H9 (cell line): ENCODE results near the gene LIAS. TPM values are rescaled to one million over a fixed set of nuclear protein-coding genes. Genes with fewer than 3 reads are reported as not detected.

Source experiments
- DNase-seq: peaks from one replicate; pipeline ENCODE4 v3.0.0-alpha.2; 2017
- H2AFZ ChIP-seq: one replicate; pipeline ENCODE4 v1.6.1; 2013; ENCODE audit warnings: mild to moderate bottlenecking, low read length, control low read depth, moderate library complexity
- H2AK5ac ChIP-seq: 2 replicates; pipeline ENCODE4 v1.6.1; 2013; ENCODE audit warnings: low read length, control low read depth, mixed read lengths; ENCODE audit not compliant: insufficient read length
- H2BK120ac ChIP-seq: one replicate; pipeline ENCODE4 v1.6.1; 2013; ENCODE audit warnings: low read depth, mild to moderate bottlenecking, low read length, control low read depth, inconsistent platforms; ENCODE audit not compliant: poor library complexity, severe bottlenecking
- H2BK12ac ChIP-seq: 2 replicates; pipeline ENCODE4 v1.6.1; 2013; ENCODE audit warnings: low read length, control low read depth, mixed read lengths, low read depth; ENCODE audit not compliant: insufficient read length
- H2BK15ac ChIP-seq: 2 replicates; pipeline ENCODE4 v1.6.1; 2013; ENCODE audit warnings: low read depth, low read length, control low read depth
- H2BK20ac ChIP-seq: one replicate; pipeline ENCODE4 v1.6.1; 2013; ENCODE audit warnings: low read depth, mild to moderate bottlenecking, low read length, control low read depth, inconsistent platforms; ENCODE audit not compliant: poor library complexity, severe bottlenecking
- H2BK5ac ChIP-seq: 2 replicates; pipeline ENCODE4 v1.6.1; 2013; ENCODE audit warnings: low read length, control low read depth, mixed read lengths; ENCODE audit not compliant: insufficient read length
- H3K14ac ChIP-seq: 2 replicates; pipeline ENCODE4 v1.6.1; 2013; ENCODE audit warnings: low read length, control low read depth; ENCODE audit not compliant: insufficient read depth
- H3K18ac ChIP-seq: 2 replicates; pipeline ENCODE4 v1.6.1; 2013; ENCODE audit warnings: low read depth, mild to moderate bottlenecking, mixed read lengths, low read length, control low read depth; ENCODE audit not compliant: insufficient read length
- H3K23ac ChIP-seq: 2 replicates; pipeline ENCODE4 v1.6.1; 2013; ENCODE audit warnings: low read length, control low read depth, mixed read lengths, low read depth; ENCODE audit not compliant: insufficient read length
- H3K23me2 ChIP-seq: 2 replicates; pipeline ENCODE4 v1.6.1; 2013; ENCODE audit warnings: low read depth, mild to moderate bottlenecking, mixed read lengths, low read length, control low read depth; ENCODE audit not compliant: insufficient read length, poor library complexity, severe bottlenecking
- H3K27ac ChIP-seq: 2 replicates; pipeline ENCODE4 v1.5.1; 2013; ENCODE audit warnings: low read length, control low read depth, mixed read lengths, low read depth; ENCODE audit not compliant: insufficient read length
- H3K27me3 ChIP-seq: 2 replicates; pipeline ENCODE4 v1.6.1; 2013; ENCODE audit warnings: low read length, control low read depth, inconsistent platforms; ENCODE audit not compliant: insufficient read depth
- H3K4ac ChIP-seq: 2 replicates; pipeline ENCODE4 v1.6.1; 2013; ENCODE audit warnings: low read depth, mild to moderate bottlenecking, control low read depth, inconsistent platforms, low read length, moderate library complexity
- H3K4me1 ChIP-seq: 2 replicates; pipeline ENCODE4 v1.6.1; 2013; ENCODE audit warnings: low read length, control low read depth, inconsistent platforms; ENCODE audit not compliant: insufficient read depth
- H3K4me2 ChIP-seq: 2 replicates; pipeline ENCODE4 v1.6.1; 2013; ENCODE audit warnings: low read length, control low read depth, mixed read lengths; ENCODE audit not compliant: insufficient read length, insufficient read depth
- H3K56ac ChIP-seq: 2 replicates; pipeline ENCODE4 v1.6.1; 2013; ENCODE audit warnings: low read depth, mild to moderate bottlenecking, mixed read lengths, low read length, control low read depth; ENCODE audit not compliant: insufficient read length
- H3K79me1 ChIP-seq: 2 replicates; pipeline ENCODE4 v1.6.1; 2013; ENCODE audit warnings: low read depth, mild to moderate bottlenecking, moderate library complexity, low read length, control low read depth, inconsistent platforms; ENCODE audit not compliant: insufficient read depth, poor library complexity, severe bottlenecking
- H3K79me2 ChIP-seq: 2 replicates; pipeline ENCODE4 v1.6.1; 2013; ENCODE audit warnings: low read length, control low read depth, inconsistent platforms; ENCODE audit not compliant: insufficient read depth
- H3K9ac ChIP-seq: 2 replicates; pipeline ENCODE4 v1.6.1; 2013; ENCODE audit warnings: low read length, control low read depth, mixed read lengths; ENCODE audit not compliant: insufficient read length; ENCODE audit errors: extremely low read depth
- H3K9me3 ChIP-seq: one replicate; pipeline ENCODE4 v1.6.1; 2013; ENCODE audit warnings: low read depth, low read length, inconsistent platforms; ENCODE audit not compliant: control insufficient read depth
- H3T11ph ChIP-seq: one replicate; pipeline ENCODE4 v1.6.1; 2013; ENCODE audit warnings: mild to moderate bottlenecking, low read length, control low read depth, inconsistent platforms
- H4K20me1 ChIP-seq: one replicate; pipeline ENCODE4 v1.6.1; 2013; ENCODE audit not compliant: control insufficient read depth, insufficient read length, insufficient read depth
- H4K5ac ChIP-seq: 2 replicates; pipeline ENCODE4 v1.6.1; 2013; ENCODE audit warnings: low read depth, mild to moderate bottlenecking, mixed read lengths, low read length, control low read depth; ENCODE audit not compliant: insufficient read length
- H4K8ac ChIP-seq: replicated peaks from 2 replicates; pipeline ENCODE4 v1.6.1; 2013; ENCODE audit warnings: low read length, control low read depth, mixed read lengths, low read depth; ENCODE audit not compliant: insufficient read length
- H4K91ac ChIP-seq: 2 replicates; pipeline ENCODE4 v1.6.1; 2013; ENCODE audit warnings: low read depth, mild to moderate bottlenecking, moderate library complexity, mixed read lengths, low read length, control low read depth; ENCODE audit not compliant: insufficient read length
- H3K27ac Mint-ChIP-seq, 3 experiments: 2 replicates in 2 of 3; 3 replicates in 1 of 3; pipeline ENCODE4 v1.8.0; 2020 to 2021; ENCODE audit warnings: mixed read lengths in 3 of 3, mild to moderate bottlenecking in 1 of 3, moderate library complexity in 1 of 3
- H3K27me3 Mint-ChIP-seq: 2 replicates; pipeline ENCODE4 v1.8.0; 2021; ENCODE audit warnings: low read depth, mild to moderate bottlenecking, moderate library complexity, mixed read lengths
- H3K36me3 Mint-ChIP-seq, 3 experiments: 2 replicates in 2 of 3; 3 replicates in 1 of 3; pipeline ENCODE4 v1.8.0; 2020 to 2021; ENCODE audit warnings: low read depth in 3 of 3, mixed read lengths in 3 of 3; ENCODE audit not compliant: insufficient read depth in 1 of 3
- H3K4me1 Mint-ChIP-seq, 2 experiments: 2 replicates each; pipeline ENCODE4 v1.8.0; 2020; ENCODE audit warnings: mixed read lengths in 2 of 2
- H3K4me3 Mint-ChIP-seq, 2 experiments: 2 replicates in 1 of 2; 3 replicates in 1 of 2; pipeline ENCODE4 v1.8.0; 2020 to 2021; ENCODE audit warnings: mild to moderate bottlenecking in 2 of 2, mixed read lengths in 2 of 2, moderate library complexity in 1 of 2
- H3K9me3 Mint-ChIP-seq, 2 experiments: 2 replicates in 1 of 2; 3 replicates in 1 of 2; pipeline ENCODE4 v1.8.0; 2020; ENCODE audit warnings: mild to moderate bottlenecking in 2 of 2, mixed read lengths in 2 of 2, moderate library complexity in 1 of 2
- WGBS: extraction: QIAGEN DNeasy Blood & Tissue Kit; methylation state at CpG from one replicate; pipeline ENCODE4 v1.1.7; 2013; ENCODE audit warnings: missing lambda C conversion rate, low lambda C conversion rate, mixed read lengths; ENCODE audit not compliant: insufficient read length; ENCODE audit errors: extremely low coverage; 5-methylcytosine and 5-hydroxymethylcytosine counted together
- total RNA-seq: library from RNA; stranded (reverse); gene quantifications from 2 replicates; pipeline ENCODE4 v1.2.1, GENCODE V29; 2021
- TF ChIP-seq, protein P1 (sequence below): fragments of 200-600 bp; sonication (generic); conservative IDR thresholded peaks from 3 replicates; pipeline ENCODE4 v1.8.0; 2021; ENCODE audit warnings: antibody characterized with exemption, mild to moderate bottlenecking

LIAS gene
- total RNA-seq, 1 experiment from 2014 or later: 18.5 TPM

DNA sequence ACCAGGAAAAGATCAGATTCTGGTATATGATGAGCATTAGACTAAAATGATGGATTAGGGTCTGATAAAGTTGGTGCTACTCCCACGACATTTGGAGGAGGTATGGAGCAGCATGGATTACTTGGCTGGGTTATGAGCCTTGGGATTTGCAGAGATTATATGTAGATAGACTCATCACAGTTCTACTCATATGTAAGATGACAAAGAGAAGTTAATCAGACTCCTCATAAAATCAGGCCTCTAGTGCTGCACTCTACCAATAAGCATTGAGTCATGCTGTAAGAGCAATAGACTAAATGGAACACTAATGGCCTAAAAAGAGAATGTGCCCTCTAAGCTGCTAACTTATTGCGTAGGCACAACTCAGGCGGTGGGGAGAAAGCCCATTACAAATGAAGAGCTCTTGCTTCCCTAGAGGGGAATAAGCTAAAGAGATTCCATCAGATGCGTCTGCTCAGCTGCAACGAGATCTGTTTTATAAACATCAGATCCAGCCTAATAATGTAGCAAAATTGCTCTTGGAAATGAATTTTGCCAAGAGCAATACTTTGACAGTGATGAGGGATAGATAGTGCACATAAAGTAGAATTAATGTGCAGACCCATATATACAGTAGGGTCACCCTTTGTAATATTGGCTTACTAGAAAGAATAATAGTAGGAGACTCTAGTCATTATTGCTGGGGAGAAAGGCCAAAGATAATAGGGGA lies 17.5 kb downstream of the LIAS start:
- no peak overlapping the region for H3K56ac ChIP-seq
- H3K79me2 ChIP-seq: no peaks in the 10 kb centered on the region
- H3K9me3 Mint-ChIP-seq: no peaks in the 10 kb centered on the region
- H3K4me1 ChIP-seq: no peaks in the 10 kb centered on the region
- H2BK20ac ChIP-seq: no peak overlapping the region
- H3K79me1 ChIP-seq: no peaks in the 10 kb centered on the region
- no peak overlapping the region for H3K18ac ChIP-seq
- H4K5ac ChIP-seq: no peak overlapping the region
- no CpG with 5 or more reads among the region's 5 CpGs for WGBS
- no peaks in the 10 kb centered on the region for H3K27me3 Mint-ChIP-seq
- H3K4me2 ChIP-seq: no peak overlapping the region
- no peaks in the 10 kb centered on the region for H4K20me1 ChIP-seq
- H2AK5ac ChIP-seq: no peak overlapping the region
- no peak overlapping the region for H3K4ac ChIP-seq
- no peak overlapping the region for H3K27ac ChIP-seq
- H3T11ph ChIP-seq: no peak overlapping the region
- no peaks in the 10 kb centered on the region for H3K27me3 ChIP-seq
- no peak overlapping the region for H4K8ac ChIP-seq
- H2AFZ ChIP-seq: no peak overlapping the region
- no peaks in the 10 kb centered on the region for H3K9me3 ChIP-seq
- no peak overlapping the region for H4K91ac ChIP-seq
- H2BK15ac ChIP-seq: no peak overlapping the region
- no peak for DNase-seq
- H3K27ac Mint-ChIP-seq: no peak overlapping the region
- H2BK120ac ChIP-seq: no peak overlapping the region
- no peaks in the 10 kb centered on the region for H3K4me1 Mint-ChIP-seq
- H3K23me2 ChIP-seq: no peaks in the 10 kb centered on the region
- H2BK12ac ChIP-seq: no peak overlapping the region
- H3K4me3 Mint-ChIP-seq: no peak overlapping the region
- H3K9ac ChIP-seq: no peak overlapping the region
- no peak overlapping the region for H3K23ac ChIP-seq
- peaks cover 15 to 28% (median 20%) of the 10 kb centered on the region in 3 experiments; a peak in 6 of 7 replicates for H3K36me3 Mint-ChIP-seq
- TF ChIP-seq, protein P1, sequence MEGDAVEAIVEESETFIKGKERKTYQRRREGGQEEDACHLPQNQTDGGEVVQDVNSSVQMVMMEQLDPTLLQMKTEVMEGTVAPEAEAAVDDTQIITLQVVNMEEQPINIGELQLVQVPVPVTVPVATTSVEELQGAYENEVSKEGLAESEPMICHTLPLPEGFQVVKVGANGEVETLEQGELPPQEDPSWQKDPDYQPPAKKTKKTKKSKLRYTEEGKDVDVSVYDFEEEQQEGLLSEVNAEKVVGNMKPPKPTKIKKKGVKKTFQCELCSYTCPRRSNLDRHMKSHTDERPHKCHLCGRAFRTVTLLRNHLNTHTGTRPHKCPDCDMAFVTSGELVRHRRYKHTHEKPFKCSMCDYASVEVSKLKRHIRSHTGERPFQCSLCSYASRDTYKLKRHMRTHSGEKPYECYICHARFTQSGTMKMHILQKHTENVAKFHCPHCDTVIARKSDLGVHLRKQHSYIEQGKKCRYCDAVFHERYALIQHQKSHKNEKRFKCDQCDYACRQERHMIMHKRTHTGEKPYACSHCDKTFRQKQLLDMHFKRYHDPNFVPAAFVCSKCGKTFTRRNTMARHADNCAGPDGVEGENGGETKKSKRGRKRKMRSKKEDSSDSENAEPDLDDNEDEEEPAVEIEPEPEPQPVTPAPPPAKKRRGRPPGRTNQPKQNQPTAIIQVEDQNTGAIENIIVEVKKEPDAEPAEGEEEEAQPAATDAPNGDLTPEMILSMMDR: no peak
- no peak overlapping the region for H2BK5ac ChIP-seq
- no peak overlapping the region for H3K14ac ChIP-seq
